GM19397 (cell line): Measurements from ENCODE around the gene KDM6A.
"Not testable (repeated sequence)": the region's sequence is repeated elsewhere in the genome, so short reads cannot be mapped to it uniquely, and the experiment has no call there.

Experiments
- ATAC-seq: cut with Tn5 transposase; IDR thresholded peaks from one replicate; pipeline ENCODE4 v1.9.1; 2021; ENCODE audit warnings: mild to moderate bottlenecking, moderate library complexity; ENCODE audit not compliant: unreplicated experiment

Gene KDM6A

DNA sequence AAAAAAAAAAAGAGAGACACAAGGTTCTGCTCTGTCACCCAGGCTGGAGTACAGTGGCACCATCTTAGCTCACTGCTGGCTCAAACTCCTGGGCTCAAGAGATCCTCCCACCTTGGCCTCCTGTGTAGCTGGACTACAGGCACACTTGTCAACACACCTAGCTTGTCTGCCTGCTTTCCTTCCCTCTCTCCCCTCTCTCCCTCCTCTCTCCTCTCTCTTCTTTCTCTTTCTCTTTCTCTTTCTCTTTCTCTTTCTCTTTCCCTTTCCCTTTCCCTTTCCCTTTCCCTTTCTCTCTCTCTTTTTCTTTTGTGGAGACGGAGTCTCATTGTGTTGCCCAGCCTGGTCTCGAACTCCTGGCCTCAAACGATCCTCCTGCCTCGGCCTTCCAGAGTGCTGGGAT is 195.6 kb downstream of the KDM6A start:
- no peak for ATAC-seq

DNA sequence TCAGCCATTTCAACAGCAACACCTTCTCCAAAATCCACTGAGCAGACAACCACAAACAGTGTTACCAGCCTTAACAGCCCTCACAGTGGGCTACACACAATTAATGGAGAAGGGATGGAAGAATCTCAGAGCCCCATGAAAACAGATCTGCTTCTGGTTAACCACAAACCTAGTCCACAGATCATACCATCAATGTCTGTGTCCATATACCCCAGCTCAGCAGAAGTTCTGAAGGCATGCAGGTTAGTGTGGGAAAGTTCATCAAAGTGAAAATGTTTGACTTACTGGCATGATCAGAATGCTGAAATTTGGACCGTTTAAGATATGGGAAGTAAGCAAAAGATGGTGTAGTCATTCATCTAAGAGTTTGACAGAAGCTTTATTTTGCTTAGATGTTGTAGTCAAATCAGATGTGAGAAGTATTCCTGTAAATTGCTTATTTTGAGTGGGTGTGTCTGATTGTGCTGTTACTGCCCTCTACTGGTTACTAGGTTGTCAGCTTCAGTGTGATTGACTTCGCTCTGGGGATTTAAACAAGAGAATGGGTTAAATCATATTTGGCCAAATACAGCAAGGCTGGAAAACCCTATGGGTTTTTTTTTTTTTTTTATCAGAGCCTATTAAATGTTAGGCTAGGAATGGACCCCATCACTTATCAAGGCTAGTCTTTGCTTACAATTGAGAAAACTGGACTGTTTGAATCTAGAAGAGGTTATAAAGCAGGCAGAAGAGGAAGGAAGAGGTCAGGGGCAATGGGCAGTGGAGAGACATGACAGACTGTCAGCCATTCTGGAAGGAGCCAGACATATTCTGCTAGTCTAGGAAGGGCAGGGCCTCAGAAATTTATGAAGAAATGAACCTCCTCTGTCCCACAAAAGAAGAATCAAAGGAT is 197.4 kb downstream of the KDM6A start:
- no peak for ATAC-seq

- ATAC-seq: not testable (repeated sequence)
Measured at GRCh38 chrX:45073011-45073410, 200.0 kb downstream of the KDM6A start.

DNA sequence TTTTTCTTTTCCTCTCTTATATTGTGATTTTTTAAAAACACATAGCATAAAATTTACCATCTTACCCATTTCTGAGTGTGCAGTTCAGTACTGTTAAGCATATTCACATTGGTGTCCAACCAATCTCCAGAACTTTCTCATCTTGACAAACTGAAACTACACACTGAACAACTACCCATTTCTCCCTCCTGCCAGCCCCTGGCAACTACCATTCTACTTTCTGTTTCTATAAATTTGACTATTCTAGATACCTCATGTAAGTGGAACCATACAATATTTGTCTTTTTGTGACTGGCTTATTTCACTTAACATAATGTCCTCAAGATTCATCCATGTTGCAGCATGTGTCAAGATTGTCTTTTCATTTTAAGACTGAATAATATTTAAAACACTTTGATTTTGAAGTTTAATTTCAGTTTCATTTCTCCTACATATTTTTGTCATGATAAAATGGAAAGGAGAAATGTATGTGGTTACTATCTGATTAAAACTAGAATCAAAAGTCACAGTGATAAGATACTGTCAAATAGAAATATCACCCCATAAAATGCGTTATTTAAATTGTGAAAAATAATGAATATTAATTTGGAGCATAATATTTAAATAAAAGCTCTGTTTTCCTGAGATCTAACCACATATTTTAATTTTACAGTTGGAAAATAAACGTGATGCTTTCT is 204.9 kb downstream of the KDM6A start:
- no peak for ATAC-seq

DNA sequence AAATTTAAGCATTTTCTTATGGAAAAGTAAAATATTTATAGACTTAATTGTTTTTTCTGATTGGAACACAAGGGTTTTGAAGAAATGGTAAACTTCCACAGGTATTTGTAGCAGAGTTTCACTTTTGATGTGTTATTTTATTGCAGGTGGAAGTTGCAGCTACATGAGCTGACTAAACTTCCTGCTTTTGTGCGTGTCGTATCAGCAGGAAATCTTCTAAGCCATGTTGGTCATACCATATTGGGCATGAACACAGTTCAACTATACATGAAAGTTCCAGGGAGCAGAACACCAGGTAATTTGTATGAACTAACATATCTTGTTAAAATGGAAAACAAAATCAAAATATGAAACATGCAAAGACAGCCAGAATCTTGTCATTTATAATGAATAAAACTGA is 210.3 kb downstream of the KDM6A start:
- no peak for ATAC-seq

DNA sequence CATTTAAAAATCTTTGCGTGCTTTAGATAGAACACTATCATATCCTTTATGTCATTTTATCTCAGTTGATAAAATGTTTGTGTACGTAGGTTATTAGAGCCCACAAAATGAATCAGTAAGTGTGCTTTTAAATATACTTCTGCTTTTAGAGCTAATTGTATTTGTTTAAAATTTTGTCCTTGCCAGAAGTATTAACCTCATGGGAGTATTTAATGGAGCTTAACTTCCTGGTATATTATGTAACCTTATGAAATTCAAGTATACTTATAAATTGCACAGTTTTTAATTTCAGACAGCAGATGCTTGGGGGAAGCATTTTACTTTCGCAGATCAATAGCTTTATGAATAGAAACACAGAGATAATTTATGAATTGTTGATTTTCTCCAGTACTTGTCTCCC is 237.5 kb downstream of the KDM6A start:
- ATAC-seq: no peak

DNA sequence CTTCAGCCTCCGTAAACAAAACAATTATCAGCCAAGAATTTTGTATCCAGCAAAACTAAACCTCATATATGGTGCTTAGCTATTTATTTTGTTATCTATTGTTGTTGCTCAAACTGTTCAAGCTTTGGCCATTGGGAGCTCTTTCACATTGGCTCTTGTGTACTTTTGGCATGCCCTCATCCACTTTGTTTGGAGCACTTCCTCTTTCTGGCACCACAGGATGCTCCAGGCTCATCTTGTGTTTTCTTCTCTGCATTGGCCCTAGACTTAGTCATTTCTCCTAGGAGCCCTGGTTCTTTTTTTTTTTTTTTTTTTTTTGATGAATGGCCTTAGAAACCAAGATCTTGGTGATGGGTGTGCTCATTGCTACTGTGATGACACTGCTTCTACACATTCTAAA is 253.2 kb downstream of the KDM6A start:
- no peak for ATAC-seq

GRCh38 chrX:45128896-45129454 is 256.0 kb downstream of the KDM6A start:
- no peak for ATAC-seq

GRCh38 chrX:45133465-45133864 is 260.5 kb downstream of the KDM6A start:
- ATAC-seq: no peak

- ATAC-seq: no peak
Measured at GRCh38 chrX:45134315-45134731, 261.3 kb downstream of the KDM6A start.

DNA sequence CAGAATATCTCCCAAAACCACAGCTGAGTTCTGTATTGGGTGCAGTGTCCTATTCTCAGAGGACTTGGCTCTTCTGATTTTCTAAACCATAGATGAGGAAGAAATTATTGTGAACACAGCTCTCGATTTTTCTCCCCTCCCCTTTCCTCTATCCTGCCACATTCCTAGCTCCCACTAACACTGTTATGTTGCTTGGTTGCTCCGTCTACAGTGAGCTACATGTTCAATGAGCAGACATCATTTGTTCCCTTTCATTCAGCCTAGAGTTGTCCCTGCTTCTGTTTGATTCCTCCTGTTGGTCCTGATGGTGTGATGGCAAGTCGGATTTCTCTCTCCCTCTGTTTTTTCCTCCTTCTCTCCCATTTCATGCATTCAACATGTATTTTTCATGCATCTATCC is 261.8 kb downstream of the KDM6A start:
- no peak for ATAC-seq

DNA sequence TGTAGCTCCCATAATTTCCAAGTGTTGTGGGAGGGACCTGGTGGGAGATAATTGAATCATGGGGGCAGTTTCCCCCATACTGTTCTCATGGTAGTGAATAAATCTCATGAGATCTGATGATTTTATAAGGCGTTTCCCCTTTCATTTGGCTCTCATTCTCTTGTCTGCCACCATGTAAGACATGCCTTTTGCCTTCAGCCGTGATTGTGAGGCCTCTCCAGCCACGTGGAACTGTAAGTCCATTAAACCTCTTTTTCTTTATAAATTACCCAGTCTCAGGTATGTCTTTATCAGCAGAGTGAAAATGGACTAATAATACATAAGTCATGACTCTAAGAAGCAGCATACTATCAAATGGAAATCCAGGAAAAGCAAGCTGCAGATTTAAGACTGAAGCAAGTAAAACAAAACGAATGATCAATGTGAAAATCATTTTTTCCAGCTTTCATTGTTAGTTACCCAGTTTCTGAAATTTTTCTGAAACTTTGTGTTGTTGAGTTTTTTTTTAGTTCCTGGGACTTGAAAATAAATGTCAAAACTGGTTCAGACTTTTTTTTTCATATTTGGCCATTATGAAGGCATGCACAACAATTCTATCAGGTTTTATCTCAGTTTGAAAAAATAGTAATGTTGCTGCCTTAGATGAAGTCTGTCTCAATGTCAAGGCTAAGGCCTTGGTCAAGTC is 262.5 kb downstream of the KDM6A start:
- not testable (repeated sequence) for ATAC-seq

DNA sequence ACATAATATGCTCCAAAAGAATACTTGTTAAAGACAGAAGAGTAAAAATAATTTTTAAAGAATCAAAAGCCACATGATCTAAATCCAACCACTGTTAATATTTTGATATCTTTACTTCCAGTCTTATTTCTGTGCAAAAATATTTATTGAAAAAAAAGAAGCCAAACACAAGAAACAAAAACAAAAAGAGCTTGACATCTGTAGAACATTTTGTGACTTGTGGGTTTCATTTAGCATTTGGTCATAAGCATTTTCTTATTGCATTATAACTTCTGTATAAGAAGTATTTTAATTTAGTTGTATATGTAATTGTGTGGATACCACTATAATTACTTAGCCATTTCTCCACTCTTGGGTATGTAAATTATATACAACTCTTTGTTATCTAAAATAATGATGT is 264.5 kb downstream of the KDM6A start:
- no peak for ATAC-seq

DNA sequence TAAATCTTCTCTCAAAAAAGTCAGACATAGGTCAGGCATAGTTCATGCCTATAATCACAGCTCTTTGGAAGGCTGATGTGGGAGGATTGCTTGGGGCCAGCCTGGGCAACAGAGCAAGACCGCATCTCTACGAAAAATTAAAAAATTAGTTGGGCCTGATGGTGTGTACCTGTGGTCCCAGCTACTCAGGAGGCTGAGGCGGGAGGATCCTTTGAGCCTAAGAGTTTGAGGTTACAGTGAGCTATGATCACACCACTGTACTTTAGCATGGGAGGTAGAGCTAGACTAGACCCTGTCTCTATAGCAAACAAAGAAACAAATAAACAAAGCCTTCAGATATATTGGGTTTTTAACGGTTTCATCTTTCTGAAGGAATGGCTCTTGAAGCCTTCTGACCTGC is 265.5 kb downstream of the KDM6A start:
- ATAC-seq: no peak

- no peak for ATAC-seq
Measured at GRCh38 chrX:45140812-45141211, 267.8 kb downstream of the KDM6A start.

GRCh38 chrX:45142185-45142584 is 269.2 kb downstream of the KDM6A start:
- ATAC-seq: no peak

DNA sequence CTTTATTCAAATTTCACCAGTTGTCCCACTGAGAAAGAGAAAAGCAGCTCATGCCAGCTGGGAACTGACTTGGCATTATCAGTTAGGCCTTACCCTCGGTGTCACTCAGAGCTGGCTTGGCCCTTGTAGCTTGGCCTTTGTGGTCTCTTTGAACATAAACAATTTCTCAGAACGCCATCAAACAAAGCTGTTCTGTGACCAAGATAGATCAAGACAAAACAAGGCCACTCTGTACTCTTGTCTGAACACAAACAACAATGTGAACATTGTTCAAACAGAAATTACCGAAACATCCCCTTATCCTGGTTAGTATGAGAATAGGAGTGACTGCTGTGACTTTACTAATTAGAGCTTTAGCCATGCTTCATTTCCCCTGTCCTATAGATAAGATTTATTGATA is 270.5 kb downstream of the KDM6A start:
- ATAC-seq: no peak

DNA sequence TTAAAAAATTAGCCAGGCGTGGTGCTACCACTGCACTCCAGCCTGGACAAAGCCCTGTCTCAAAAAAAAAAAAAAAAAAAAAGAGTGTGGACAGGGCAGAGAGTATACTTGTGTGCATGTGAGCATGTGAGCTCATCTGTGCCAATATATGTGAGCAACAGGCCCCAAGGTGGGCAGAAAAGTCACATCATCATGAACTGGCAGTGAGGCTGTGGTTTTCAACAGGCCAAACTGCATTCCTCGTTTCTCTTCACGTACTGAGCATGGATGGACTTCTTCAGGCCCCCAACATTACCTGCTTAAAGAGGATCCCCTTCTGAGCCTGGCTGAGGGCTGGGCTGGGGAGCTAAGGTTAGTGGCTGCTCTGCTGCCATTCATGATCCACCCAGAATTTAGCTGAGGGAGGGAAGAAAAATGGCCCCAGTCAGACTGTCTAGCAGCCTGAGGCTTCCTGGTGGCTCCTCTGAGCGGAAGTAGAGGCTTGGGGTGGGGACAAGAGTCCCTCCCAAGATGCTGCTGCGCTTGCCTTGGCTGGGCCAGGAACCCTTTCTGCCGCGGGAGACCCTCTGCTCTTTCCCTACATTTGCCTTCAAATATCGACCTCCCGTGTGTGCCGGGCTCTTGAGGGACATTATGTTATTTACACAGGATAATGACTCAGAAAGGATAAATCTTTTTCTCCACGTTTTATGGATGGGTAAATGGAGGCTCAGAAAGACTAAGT is 272.7 kb downstream of the KDM6A start:
- ATAC-seq: no peak

GRCh38 chrX:45150821-45151220 is 277.8 kb downstream of the KDM6A start:
- ATAC-seq: no peak

GRCh38 chrX:45154033-45154360 is 281.0 kb downstream of the KDM6A start:
- ATAC-seq: no peak

DNA sequence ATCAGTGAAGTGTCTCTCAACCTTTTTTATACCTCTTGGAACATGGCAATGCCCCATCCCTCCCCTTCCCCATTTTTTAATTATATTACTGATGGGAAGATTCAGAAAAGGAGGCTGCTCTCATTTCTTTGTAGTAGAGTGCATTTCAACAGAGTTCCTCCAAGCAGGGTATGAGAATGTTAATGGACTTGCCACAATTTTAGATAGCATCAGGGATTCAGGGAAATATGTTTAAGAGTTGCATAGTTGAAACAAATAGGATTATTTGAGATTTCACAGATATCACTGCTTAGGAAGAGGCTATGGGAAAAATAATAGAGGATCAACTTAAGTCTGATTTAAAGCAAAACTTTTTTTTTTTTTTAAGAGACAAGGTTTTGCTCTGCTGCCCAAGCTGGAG is 281.5 kb downstream of the KDM6A start:
- ATAC-seq: no peak
